22Rv1 (cell line): Measurements from ENCODE around the gene OOEP.
A peak's percentile ranks its signal among the peaks of the same experiment; 100 is the strongest.

ENCODE experiments used
- H3K27ac ChIP-seq: fragments of 450-650 bp; 2 replicates; pipeline ENCODE4 v1.5.1; 2017
- CTCF ChIP-seq: fragments of 450-650 bp; IDR thresholded peaks from 2 replicates; pipeline ENCODE4 v1.5.1; 2017; ENCODE audit warnings: mild to moderate bottlenecking
- ZFX ChIP-seq: fragments of 450-650 bp; IDR thresholded peaks from 2 replicates; pipeline ENCODE4 v1.6.1; 2017; ENCODE audit warnings: antibody characterized with exemption, borderline replicate concordance

OOEP gene

GRCh38 chr6:73377225-73377624 lies 7.5 kb upstream of the OOEP start:
- no peak for TF ChIP-seq ZFX
- no peak for TF ChIP-seq CTCF
- no peak overlapping the region for H3K27ac ChIP-seq

GRCh38 chr6:73375216-73375615 lies 5.5 kb upstream of the OOEP start:
- no peak for TF ChIP-seq ZFX
- no peak for TF ChIP-seq CTCF
- H3K27ac ChIP-seq, result peak overlapping the region; percentile 32; the same call in 1 of the 2 replicates

- H3K27ac ChIP-seq, result no peak overlapping the region
- TF ChIP-seq CTCF, result no peak
- TF ChIP-seq ZFX, result no peak
Measured at GRCh38 chr6:73372516-73372915, 2.8 kb upstream of the OOEP start.

GRCh38 chr6:73371984-73372383 lies 2.3 kb upstream of the OOEP start:
- TF ChIP-seq ZFX (no peak), CTCF (no peak)
- no peak overlapping the region for H3K27ac ChIP-seq

GRCh38 chr6:73369157-73369556 lies 540 bp downstream of the OOEP start:
- TF ChIP-seq CTCF (no peak), ZFX (no peak)
- H3K27ac ChIP-seq, result no peak overlapping the region

- H3K27ac ChIP-seq, result no peak overlapping the region
- no peak for TF ChIP-seq ZFX
- no peak for TF ChIP-seq CTCF
Measured at GRCh38 chr6:73368675-73369074, 1.0 kb downstream of the OOEP start.

GRCh38 chr6:73367761-73368355 lies 1.8 kb downstream of the OOEP start:
- TF ChIP-seq CTCF (no peak), ZFX (no peak)
- H3K27ac ChIP-seq, result no peak overlapping the region
